Measurements from ENCODE around the gene SLC24A4.

- TF ChIP-seq POLR2AphosphoS5 (IDR thresholded peaks at IDR 0.05; ENCODE audit: low read depth, low read length) (no peak), POU2F2 (IDR thresholded peaks at IDR 0.05; ENCODE audit: low read depth, low read length) (no peak), POLR2A (IDR thresholded peaks at IDR 0.05; ENCODE audit: low read depth, low read length) (no peak), SPI1 (IDR thresholded peaks at IDR 0.05; ENCODE audit: low read depth, low read length) (no peak)
Observed at GRCh38 chr14:92517761-92518160, 194.8 kb downstream of the SLC24A4 start.
